Hepatocyte (in vitro differentiated cells): ENCODE measurements around the gene SERGEF. TPM values are rescaled to one million over a fixed set of nuclear protein-coding genes. Genes with fewer than 3 reads are reported as not detected.

ENCODE experiments used
- DNase-seq: peaks from one replicate; pipeline ENCODE4 v3.0.0-alpha.2; 2016; ENCODE audit warnings: low spot score
- H2AFZ ChIP-seq: fragments of 200-600 bp; sonication (generic); 2 replicates; pipeline ENCODE4 v1.6.0; 2016; ENCODE audit warnings: antibody characterized with exemption, mild to moderate bottlenecking
- H3K27ac ChIP-seq: fragments of 200-600 bp; sonication (generic); 2 replicates; pipeline ENCODE4 v1.5.1; 2016; ENCODE audit warnings: mild to moderate bottlenecking
- H3K27me3 ChIP-seq: fragments of 200-600 bp; sonication (generic); 2 replicates; pipeline ENCODE4 v1.6.1; 2016
- H3K36me3 ChIP-seq: fragments of 200-600 bp; sonication (generic); replicated peaks from 2 replicates; pipeline ENCODE4 v1.5.1; 2016; ENCODE audit warnings: low read depth; ENCODE audit not compliant: insufficient read depth
- H3K4me1 ChIP-seq: fragments of 200-600 bp; sonication (generic); 2 replicates; pipeline ENCODE4 v1.5.1; 2016; ENCODE audit warnings: mild to moderate bottlenecking, moderate library complexity; ENCODE audit not compliant: insufficient read depth
- H3K4me2 ChIP-seq: fragments of 200-600 bp; sonication (generic); 2 replicates; pipeline ENCODE4 v1.6.0; 2016
- H3K4me3 ChIP-seq: fragments of 200-600 bp; sonication (generic); 2 replicates; pipeline ENCODE4 v1.5.1; 2016; ENCODE audit warnings: mild to moderate bottlenecking
- H3K79me2 ChIP-seq: fragments of 200-600 bp; sonication (generic); 2 replicates; pipeline ENCODE4 v1.6.0; 2017; ENCODE audit warnings: mild to moderate bottlenecking
- H3K9me2 ChIP-seq: fragments of 200-600 bp; sonication (generic); replicated peaks from 2 replicates; pipeline ENCODE4 v1.6.0; 2017; ENCODE audit warnings: mild to moderate bottlenecking; ENCODE audit not compliant: insufficient read depth
- H3K9me3 ChIP-seq: fragments of 200-600 bp; sonication (generic); 2 replicates; pipeline ENCODE4 v1.5.1; 2016; ENCODE audit warnings: low read depth, mild to moderate bottlenecking
- H4K20me1 ChIP-seq: fragments of 200-600 bp; sonication (generic); 2 replicates; pipeline ENCODE4 v1.6.0; 2016; ENCODE audit warnings: mild to moderate bottlenecking; ENCODE audit not compliant: insufficient read depth, poor library complexity, severe bottlenecking
- CTCF ChIP-seq: fragments of 200-600 bp; sonication (generic); IDR thresholded peaks from 2 replicates; pipeline ENCODE4 v1.5.1; 2016; ENCODE audit warnings: antibody characterized with exemption, mild to moderate bottlenecking; ENCODE audit not compliant: poor library complexity
- EZH2 ChIP-seq: fragments of 200-600 bp; sonication (generic); IDR thresholded peaks from 2 replicates; pipeline ENCODE4 v1.6.1; 2016; ENCODE audit warnings: antibody characterized with exemption, mild to moderate bottlenecking, borderline replicate concordance
- EZH2phosphoT487 ChIP-seq: fragments of 200-600 bp; sonication (generic); IDR thresholded peaks from one replicate; pipeline ENCODE4 v1.6.1; 2018; ENCODE audit warnings: antibody characterized with exemption, mild to moderate bottlenecking, low read depth, moderate library complexity; ENCODE audit not compliant: unreplicated experiment, severe bottlenecking
- WGBS: methylation state at CpG from one replicate; pipeline ENCODE4 v1.1.6; 2016; ENCODE audit warnings: low lambda C conversion rate; ENCODE audit errors: missing lambda C conversion rate; 5-methylcytosine and 5-hydroxymethylcytosine counted together
- polyA plus RNA-seq: library from polyadenylated mRNA; unstranded; fragments of >200 nt; fragmentation: Nextera tagmentation; extraction: Ambion mirVana; gene quantifications from 2 replicates; pipeline ENCODE4 v1.2.1, GENCODE V29; 2016
- total RNA-seq: library from RNA; depleted of rRNA; stranded (reverse); fragments of >200 nt; gene quantifications from 2 replicates; pipeline ENCODE4 v1.2.3, GENCODE V29; 2014

SERGEF gene
- total and polyA plus RNA-seq, 2 experiments from 2014 or later = 21.7 to 28.7 TPM

- Histone ChIP-seq H3K9me3 (no peaks in the 10 kb centered on the region), H3K9me2 (no peaks in the 10 kb centered on the region), H3K36me3 (no peaks in the 10 kb centered on the region), H3K4me3 (no peak overlapping the region), H3K27me3 (peaks cover 8% of the 10 kb centered on the region), H4K20me1 (no peaks in the 10 kb centered on the region), H3K79me2 (no peaks in the 10 kb centered on the region), H2AFZ (no peak overlapping the region), H3K4me1 (no peaks in the 10 kb centered on the region), H3K27ac (no peak overlapping the region), H3K4me2 (no peak overlapping the region)
- no peak for DNase-seq
- TF ChIP-seq EZH2 = no peak
- TF ChIP-seq EZH2phosphoT487 = no peak
- no peak for TF ChIP-seq CTCF
Measured at GRCh38 chr11:18036456-18036855, 23.6 kb upstream of the SERGEF start.

GRCh38 chr11:18027475-18027874 lies 14.6 kb upstream of the SERGEF start:
- Histone ChIP-seq H3K9me3 (no peaks in the 10 kb centered on the region), H3K4me1 (no peaks in the 10 kb centered on the region), H3K4me2 (no peak overlapping the region), H4K20me1 (no peaks in the 10 kb centered on the region), H2AFZ (no peak overlapping the region), H3K27me3 (no peaks in the 10 kb centered on the region), H3K4me3 (no peak overlapping the region), H3K9me2 (no peaks in the 10 kb centered on the region), H3K79me2 (no peaks in the 10 kb centered on the region), H3K36me3 (no peaks in the 10 kb centered on the region), H3K27ac (no peak overlapping the region)
- DNase-seq = no peak
- WGBS = 84% methylated on average over 2 of the region's 2 CpGs
- TF ChIP-seq EZH2phosphoT487 = no peak
- no peak for TF ChIP-seq EZH2
- TF ChIP-seq CTCF = no peak

- Histone ChIP-seq H3K4me3 (no peak overlapping the region), H3K27ac (no peak overlapping the region), H3K79me2 (no peaks in the 10 kb centered on the region), H3K9me2 (no peaks in the 10 kb centered on the region), H2AFZ (no peak overlapping the region), H4K20me1 (no peaks in the 10 kb centered on the region), H3K27me3 (no peaks in the 10 kb centered on the region), H3K4me1 (no peaks in the 10 kb centered on the region), H3K4me2 (no peak overlapping the region), H3K9me3 (no peaks in the 10 kb centered on the region), H3K36me3 (no peaks in the 10 kb centered on the region)
- TF ChIP-seq CTCF (no peak), EZH2 (no peak), EZH2phosphoT487 (no peak)
- WGBS = 78% methylated on average over 1 of the region's 1 CpG
- no peak for DNase-seq
Measured at GRCh38 chr11:18022419-18022818, 9.6 kb upstream of the SERGEF start.

- TF ChIP-seq EZH2 (no peak), CTCF (no peak), EZH2phosphoT487 (no peak)
Measured at GRCh38 chr11:18019650-18020049, 6.8 kb upstream of the SERGEF start.

More at GRCh38 chr11:18019650-18020049, 6.8 kb upstream of the SERGEF start:
- H3K4me1 ChIP-seq = no peaks in the 10 kb centered on the region
- H3K9me2 ChIP-seq = no peaks in the 10 kb centered on the region
- H3K27me3 ChIP-seq = no peaks in the 10 kb centered on the region
- H3K4me2 ChIP-seq = no peak overlapping the region
- no peak overlapping the region for H3K4me3 ChIP-seq
- DNase-seq = no peak
- H3K27ac ChIP-seq = no peak overlapping the region
- no peaks in the 10 kb centered on the region for H4K20me1 ChIP-seq
- no peaks in the 10 kb centered on the region for H3K36me3 ChIP-seq
- H3K9me3 ChIP-seq = no peaks in the 10 kb centered on the region
- H2AFZ ChIP-seq = no peak overlapping the region
- no peaks in the 10 kb centered on the region for H3K79me2 ChIP-seq
